GM21737 (cell line): ENCODE results near the gene MCM5.
"Not testable (repeated sequence)": the region's sequence is repeated elsewhere in the genome, so short reads cannot be mapped to it uniquely, and the experiment has no call there.

Experiments used
- ATAC-seq: cut with Tn5 transposase; IDR thresholded peaks from one replicate; pipeline ENCODE4 v1.9.1; 2021; ENCODE audit warnings: mild to moderate bottlenecking, moderate library complexity; ENCODE audit not compliant: unreplicated experiment

The MCM5 gene

DNA sequence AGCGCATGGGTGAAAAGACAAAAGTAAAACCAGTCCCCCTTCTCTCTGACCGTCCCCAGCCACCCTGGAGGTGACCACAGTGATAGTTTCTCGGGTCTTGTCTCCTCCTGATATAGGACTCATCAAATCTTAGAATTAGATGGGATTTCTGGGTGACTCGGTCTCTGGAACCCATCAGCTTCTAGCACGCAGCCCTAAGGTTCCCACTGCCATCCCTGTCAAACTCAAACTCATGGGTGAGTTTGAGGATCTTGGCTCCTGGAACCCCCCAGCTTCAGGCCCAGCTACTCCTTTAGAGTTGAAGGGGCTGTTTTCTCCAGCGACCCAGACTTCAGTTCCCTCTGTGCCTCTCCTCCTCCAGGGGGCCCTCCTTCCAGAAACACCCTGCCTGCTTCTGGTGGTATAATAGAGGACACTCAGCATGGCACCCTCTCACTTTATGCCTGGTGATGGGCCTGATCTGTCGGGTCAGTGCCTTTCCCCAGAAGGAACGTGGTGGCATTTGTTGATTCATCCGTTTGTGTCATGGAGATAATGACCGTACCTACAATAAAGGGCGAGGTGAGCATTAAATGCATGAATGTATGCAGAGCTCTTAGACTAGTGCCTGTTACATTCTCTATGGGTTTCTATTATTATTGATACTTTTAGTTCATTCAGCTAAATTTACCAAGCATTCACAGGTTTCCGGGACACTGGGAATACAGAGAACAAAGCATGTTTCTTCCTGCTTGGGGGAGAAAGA lies 31.7 kb downstream of the MCM5 start:
- ATAC-seq: no peak

DNA sequence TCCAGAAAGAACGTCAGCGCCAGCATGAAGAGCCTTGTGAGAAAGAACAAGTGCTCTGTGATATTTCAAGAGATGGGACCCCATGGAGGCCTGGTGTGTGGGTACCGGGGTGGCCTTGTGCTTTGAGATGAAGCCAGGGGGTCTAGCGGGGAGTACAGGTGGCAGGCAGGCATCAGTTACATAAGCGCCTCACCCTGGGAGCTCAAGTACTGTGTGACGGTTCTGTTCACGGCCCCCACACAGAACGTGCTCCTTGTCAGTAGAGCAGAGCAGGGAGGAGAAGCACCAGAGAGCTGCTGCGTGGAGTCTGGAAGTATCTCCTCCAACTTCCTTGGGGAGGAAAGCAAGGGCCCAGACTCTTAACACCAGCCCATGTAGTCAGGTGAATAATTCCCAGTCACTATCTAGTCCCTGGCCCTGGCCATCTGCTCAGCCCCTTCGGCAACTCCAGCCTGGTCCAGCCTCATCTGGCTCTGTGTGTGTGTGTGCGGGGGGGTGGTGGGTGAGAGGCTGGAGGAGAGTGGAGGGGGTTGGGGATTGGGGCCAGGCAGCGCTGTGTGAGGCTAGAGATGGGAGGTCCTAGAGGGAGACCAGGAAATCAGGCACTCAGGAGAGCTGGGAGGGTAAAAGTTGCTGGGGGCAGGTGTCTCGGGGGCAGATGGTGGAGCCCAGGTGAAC lies 32.4 kb downstream of the MCM5 start:
- ATAC-seq: no peak

DNA sequence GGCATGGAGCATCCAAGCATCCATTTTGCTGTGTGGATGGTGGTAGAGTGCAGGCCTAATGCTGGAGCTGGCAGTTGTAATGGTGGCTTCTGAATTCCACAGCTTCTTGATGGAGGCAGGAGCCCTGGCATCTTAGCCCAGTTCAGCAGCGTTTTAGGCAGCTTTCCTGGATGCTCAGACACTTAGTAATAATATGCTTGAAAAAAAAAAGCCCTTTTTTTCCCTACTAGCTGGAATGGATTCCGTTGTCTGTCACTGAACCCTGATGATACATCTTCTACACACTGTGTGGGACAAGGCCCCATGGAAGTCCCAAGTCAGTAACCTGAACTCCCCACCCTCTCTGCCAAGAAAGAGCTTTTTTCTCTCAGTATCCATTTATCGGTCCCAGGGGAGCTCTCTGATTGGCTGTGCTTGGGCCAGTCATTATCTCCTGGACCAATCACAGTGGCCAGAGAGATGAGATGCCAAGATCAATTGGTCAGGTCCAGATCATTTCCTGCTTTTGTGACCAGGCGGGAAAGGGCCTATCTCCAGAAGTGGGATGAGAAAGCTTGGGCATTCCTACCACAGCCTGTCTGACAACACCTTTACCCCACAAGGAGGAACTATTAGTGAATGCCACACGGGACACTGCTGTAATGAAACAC lies 34.2 kb downstream of the MCM5 start:
- no peak for ATAC-seq

DNA sequence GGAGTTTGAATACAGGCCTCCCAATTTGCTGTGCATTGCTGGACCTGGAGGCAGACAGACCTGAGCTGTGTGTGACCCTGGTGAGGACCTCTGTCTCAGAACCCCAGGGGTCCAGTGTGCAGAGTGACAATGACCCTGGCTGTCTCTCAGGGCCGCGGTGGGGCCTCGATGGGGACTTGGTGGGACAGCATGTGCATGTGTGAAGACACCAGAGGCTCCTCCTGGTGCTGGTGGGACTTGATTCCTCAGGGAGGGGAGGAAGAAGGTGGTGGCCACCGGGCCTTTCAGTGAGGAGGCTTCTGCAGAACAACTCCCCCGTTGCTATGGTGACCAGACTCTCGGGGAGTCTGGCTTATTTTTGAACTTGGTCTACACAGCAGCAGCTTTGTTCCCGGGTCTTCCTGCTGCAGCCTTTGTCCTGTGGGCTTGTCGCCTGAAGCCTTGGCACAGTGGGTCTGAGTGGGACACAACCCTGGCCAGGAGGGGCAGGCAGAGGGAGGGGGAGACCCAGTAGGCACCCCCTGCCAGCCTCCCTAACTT lies 35.3 kb downstream of the MCM5 start:
- ATAC-seq: no peak

DNA sequence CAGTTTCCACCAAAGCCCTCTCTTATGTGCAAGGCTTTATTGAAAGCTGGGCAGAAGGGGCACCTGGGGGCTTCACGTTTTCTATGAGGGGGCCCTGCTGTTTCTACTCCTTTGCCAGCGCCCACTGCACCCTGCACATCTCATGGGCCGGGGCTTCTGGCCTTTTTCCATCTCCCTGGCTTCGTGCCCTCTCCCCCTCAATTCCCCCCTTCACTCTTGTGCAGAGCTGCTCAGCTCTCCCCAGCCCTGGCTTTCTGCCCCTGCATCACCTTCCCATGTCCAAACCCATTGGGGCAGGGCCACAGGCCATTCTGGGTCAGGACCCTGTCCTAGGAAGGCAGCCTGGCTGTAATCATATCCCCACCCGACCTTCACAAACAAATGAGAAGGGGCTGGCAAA lies 36.5 kb downstream of the MCM5 start:
- ATAC-seq: no peak

DNA sequence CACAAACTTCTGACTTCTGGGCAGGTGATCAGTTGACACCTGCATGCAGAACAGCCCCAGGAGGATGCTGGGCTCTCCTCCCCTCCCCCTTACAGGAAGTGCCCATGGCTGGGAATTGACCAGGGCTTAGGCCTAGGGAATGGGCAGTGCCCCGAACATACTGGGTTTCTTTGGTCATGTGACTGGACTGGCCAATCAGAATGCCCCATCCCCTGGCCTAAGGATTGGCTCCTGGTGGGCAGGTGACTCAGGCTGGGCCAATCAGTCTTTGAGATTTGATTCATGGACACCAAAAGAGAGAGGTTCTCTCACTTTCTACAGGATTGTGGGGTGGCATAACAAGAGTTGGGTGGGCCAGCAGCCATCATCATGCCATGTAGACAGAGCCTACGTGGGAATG lies 37.1 kb downstream of the MCM5 start:
- ATAC-seq: no peak

DNA sequence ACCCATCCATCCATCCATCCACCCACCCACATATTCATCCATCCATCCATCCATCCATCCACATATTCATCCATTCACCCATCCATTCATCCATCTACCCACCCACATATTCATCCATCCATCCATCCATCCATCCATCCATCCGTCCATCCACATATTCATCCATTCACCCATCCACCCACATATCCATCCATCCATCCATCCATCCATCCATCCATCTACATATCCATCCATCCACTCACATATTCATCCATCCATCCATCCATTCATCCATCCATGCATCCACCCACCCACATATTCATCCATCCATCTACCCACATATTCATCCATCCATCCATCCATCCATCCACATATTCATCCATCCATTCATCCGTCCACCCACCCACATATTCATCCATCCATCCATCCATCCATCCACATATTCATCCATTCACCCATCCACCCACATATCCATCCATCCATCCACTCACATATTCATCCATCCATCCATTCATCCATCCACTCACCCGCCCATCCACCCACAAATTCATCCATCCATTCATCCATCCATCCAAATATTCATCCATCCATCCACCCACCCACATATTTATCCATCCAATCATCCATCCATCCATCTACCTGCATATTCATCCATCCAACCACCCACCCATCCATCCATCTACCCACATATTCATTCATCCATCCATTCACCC lies 38.9 kb downstream of the MCM5 start:
- ATAC-seq: not testable (repeated sequence)

DNA sequence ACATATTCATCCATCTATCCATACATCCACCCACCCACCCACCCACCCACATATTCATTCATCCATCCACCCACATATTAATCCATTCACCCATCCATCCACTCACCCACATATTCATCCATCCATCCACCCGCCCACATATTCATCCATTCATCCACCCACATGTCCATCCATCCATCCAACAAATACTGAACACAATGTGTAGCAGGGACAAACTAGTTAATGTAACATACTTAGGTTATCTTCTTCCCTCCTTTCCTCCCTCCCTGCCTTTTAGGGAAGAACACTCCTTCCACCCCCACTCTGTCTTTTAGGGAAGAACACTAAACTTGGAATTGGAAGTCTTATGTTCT lies 39.4 kb downstream of the MCM5 start:
- no peak for ATAC-seq

DNA sequence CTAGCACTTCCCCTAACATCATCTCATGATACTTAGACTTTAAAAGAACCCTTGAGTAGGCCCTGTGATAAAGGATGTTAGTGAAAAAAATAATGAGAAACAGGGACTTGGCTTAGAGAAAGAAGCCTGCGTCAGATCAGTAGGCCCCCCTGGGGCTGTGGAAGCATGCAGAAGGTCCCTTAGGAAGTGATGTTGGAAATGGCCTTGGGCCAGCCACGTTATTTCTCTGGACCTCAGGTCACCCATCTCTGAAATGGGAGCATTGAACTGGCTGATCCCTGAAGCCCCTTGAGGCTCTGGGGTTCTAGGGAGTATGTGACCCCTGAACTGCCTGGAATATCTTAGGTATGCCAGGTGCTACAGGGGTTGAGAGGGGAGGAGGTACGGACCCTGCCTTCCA lies 40.2 kb downstream of the MCM5 start:
- no peak for ATAC-seq

DNA sequence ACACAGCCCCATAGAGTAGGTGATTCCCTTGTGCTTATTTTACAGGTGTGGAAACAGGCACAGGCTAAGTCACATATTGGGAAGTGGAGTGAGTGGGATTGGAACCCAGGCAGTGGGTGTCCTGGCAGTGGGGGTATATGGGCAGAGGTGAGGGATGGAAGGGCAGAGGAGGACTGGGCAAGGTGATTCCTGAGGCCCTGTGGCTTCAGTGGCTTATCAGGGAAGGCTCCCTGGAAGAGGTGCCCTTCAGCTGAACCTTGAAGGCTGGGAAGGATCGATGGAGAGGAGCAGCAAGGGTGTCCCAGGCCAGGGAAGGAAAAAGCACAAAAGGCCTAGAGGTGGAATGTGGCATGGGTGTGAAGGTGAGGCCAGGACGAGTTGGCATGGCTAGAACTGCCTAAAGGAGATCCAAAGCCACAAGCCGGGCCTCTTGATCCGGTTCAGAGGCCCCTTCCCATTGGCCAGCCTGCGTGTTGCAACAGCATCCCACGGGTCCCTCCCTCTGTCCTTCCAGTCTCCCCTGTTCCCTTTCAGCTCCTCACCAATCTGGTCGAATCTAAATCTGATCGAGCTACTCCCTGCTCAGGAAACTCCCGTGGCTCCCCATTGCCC lies 41.7 kb downstream of the MCM5 start:
- no peak for ATAC-seq

DNA sequence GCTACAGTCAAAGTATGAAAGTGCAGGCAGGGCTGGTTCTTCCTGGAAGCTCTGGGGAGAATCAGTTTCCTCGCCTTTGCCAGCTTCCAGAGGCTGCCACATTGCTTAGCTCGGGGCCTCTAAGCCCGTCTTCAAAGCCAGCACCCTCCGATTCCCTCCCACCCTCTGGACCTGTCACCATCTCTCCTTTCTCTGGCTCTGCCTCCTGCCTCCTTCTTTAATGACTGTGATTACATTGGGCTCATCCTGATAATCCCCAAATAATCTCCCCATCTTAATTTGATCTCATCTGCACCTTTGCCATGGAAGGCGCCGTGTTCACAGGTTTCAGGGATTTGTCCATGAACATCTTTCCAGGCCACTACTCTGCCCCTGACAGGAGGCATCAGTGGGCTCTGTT lies 42.5 kb downstream of the MCM5 start:
- no peak for ATAC-seq

DNA sequence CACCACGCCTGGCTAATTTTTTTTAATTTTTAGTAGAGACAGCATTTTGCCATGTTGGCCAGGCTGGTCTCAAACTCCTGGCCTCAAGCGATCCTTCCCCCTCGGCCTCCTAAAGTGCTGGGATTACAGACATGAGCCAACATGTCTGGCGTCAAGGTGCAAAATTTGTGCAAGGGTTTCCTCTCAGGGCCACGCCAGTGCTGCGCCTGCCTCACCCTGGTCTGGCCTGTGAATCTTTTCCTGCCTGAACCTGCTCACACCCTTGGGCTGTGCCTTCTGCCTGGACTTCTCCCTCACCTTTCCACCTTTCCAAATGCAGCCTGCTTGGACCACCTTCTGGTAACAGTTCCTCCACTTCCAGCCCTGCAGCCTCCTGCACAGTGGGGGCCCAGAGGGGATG lies 43.4 kb downstream of the MCM5 start:
- ATAC-seq: no peak

DNA sequence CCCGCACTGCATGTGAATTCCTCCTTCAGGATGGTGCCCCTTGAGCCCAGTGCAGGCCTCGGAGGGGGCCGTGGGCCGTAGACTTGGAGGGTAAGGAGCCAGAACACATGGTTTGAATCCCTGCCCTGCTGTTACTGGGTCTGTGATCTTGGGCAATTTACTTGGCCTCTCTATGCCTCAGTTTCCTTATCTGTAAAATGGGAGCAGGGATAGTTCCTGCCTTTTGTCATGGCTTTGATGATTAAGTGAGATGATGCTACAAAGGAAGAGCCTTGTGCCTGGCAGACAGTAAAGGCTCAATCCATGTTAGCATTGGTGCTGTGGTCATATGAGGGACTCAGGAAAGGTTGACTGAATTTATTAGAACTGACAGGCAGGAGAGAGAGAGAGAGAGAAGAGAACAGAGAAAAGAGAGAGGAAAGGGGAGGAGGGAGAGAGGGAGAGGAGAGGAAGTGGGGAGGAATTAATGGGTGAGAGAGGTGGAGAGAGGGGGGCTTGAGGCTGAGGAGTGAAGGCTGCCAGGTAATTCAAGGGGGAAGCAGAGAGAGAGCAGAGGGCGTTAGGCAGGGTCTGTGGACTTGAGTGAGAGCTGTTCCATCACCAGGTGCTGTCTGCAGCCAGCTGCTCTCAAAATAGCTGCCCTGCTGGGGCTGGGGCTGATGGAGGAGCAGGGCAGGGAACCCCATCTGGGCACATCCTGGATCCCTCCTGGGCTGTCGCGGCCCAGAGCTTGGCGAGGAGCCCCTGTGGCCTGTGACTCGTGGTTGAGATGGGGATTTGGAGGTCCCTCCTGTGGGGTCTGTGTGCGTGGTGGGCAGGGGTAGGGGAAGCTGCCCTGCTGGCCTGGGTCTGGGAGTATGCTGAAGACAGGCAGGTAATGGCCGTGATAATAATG lies 44.1 kb downstream of the MCM5 start:
- ATAC-seq: no peak

DNA sequence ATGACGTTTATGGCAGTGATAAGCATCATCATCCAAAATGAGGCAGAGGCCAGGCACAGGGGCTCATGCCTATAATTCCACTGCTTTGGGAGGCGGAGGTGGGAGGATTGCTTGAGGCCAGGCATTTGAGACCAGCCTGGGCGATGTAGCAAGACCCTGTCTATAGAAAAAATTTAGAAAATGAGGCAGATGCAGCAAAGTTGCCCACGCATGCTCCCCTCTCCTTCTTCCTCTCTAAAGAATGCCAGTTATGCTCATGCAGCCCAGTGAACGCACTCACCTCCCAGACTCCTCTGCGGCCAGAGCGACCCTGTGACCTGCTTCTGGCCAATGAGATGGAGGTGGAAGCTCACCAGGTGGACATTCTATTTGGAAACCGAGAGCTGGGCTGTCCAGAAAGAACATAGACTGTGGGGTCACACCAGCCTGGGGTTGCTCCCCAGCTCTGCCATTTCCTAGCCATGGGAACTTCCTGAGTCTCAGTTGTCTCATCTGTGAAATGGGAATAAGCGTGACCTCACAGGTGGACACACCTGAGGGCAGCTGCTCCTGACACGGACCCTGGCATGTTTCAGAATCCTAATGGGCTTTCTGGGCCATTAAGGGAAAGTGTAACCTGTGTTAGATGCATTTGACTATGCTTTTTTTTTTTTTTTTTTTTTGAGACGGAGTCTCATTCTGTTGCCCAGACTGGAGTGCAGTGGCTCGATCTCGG lies 44.9 kb downstream of the MCM5 start:
- no peak for ATAC-seq

DNA sequence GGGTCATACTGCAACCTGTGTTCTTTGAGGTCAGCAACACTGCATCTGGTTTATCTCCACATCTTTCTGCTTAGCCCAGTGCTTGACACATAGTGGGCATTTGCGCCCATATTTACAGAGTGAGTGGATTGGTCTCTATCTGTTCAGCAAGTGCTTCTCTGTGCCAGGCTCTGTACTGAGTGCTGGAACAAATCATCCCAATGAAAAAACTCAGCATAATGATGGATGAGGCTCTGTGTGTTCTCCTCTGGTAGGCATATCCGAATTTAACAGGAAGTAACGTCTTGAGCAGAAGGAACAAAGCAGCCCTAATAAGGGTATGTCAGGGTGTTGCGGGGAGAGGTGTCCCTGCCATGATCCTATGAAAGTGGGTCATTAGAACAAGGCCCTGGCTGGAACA lies 46.0 kb downstream of the MCM5 start:
- ATAC-seq: no peak

DNA sequence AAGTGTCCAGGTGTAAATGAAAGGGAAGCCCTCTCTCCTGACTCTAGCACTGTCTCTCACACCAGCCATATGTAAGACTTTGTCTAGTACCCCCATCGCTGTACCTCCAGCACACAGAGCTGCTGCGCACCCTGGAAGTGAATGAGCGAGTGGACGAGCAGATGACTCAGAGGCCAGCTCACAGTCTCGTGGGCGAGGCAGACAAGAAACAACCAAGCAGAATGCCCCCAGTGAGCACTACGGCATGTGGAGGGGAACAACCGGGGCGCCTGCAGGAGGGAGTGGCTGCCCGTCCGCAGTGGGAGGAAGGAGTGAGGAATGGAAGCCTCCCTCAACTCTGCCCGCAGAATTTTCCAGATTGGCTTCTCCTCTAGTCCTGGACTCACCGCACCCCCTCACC lies 46.4 kb downstream of the MCM5 start:
- no peak for ATAC-seq

DNA sequence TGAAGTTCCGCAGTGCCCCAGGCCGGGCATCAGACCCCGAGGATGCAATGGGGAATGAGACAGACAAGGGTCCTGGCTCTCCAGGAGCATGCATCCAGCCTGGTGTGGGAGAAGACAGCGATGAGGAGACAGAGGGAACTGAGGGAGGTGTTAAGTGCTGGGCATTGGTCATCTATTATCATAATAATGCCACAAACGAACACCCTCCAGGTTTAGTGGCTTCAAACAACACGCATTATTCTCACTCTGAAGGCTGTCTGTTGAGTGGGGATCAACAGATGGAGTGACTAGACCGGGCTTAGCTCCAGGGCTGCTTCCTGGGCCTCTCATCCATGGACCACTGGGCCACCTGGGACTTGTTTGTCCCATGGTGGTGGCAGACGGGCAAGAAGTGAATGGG lies 48.6 kb downstream of the MCM5 start:
- ATAC-seq: no peak

DNA sequence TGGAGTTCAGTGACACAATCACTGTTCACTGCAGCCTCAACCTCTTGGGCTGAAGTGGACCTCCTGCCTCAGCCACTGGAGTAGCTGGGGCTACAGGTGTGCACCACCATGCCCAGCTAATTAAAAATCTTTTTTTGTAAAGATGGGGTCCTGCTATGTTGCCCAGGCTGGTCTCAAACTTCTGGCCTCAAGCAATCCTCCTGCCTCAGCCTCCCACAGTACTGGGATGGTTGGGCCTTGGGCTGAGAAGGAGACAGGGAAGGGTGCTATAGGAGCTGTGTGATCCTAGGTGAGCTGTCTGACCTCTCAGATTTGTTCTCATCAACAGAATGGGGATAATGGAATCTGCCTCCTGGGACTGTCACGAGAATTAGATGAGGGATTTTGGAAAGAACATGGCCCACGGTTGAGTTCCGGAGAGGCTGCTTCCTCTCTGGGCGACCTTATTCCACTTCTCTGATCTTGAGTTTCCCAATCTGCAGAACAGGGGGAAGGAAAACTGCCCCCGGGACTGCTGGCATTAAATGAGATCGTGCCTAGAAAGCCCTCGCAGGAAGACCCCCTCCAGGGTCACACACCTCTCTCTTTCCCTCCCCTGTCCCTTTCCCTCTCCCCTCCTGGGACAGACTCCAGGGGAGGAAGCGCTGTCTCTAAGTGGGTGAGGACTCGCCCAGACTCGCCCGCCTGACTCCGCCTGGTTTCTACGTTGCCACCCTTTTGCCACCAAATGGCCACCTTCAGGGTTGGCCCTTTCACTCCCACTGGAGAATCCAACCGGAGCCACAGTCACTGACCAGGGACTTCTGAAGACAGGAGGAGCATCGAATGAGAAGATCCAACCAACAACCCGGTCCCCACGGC lies 50.1 kb downstream of the MCM5 start:
- ATAC-seq: no peak
